Body of pancreas (tissue), 4 donors: ENCODE data around the gene DVL2.

ENCODE experiments used
- CTCF ChIP-seq, 7 experiments: fragments of 450-650 bp in 4 of 7; fragments of 200-600 bp in 3 of 7; sonication (generic) in 3 of 7; IDR thresholded peaks; one replicate each; pipeline ENCODE4 v1.5.1; 2016 to 2019; ENCODE audit warnings: antibody characterized with exemption in 7 of 7
- POLR2A ChIP-seq, 3 donors: fragments of 450-650 bp; IDR thresholded peaks; one replicate each; pipeline ENCODE4 v1.6.1; 2016; ENCODE audit warnings: antibody characterized with exemption in 3 of 3, mild to moderate bottlenecking in 2 of 3

GRCh38 chr17:7217113-7217987 lies 17.0 kb downstream of the DVL2 start:
- TF ChIP-seq POLR2A (IDR thresholded peaks at IDR 0.05): no peak
- no peak for TF ChIP-seq CTCF (IDR thresholded peaks at IDR 0.05)
